ENCODE data around the gene NEAT1. TPM values are rescaled to one million over a fixed set of nuclear protein-coding genes. Genes with fewer than 3 reads are reported as not detected.
A peak's percentile ranks its signal among the peaks of the same experiment; 100 is the strongest.

Gene NEAT1
- total and polyA plus RNA-seq, 2 experiments from 2014 or later: 5.3 to 7.2 TPM

- no peak for TF ChIP-seq NANOG (IDR thresholded peaks at IDR 0.05; ENCODE audit: borderline replicate concordance)
- no peak for TF ChIP-seq REST (IDR thresholded peaks at IDR 0.05; ENCODE audit: unreplicated experiment)
- TF ChIP-seq POLR2AphosphoS5 (IDR thresholded peaks at IDR 0.05; ENCODE audit: low read depth): no peak
Measured at GRCh38 chr11:65489035-65489705, 66.6 kb downstream of the NEAT1 start (continued).

- Histone ChIP-seq H3K4me1 (ENCODE audit: insufficient read depth) (peaks cover 79% of the 10 kb centered on the region), H3F3A (replicated peaks; ENCODE audit: low read depth) (peaks cover 19% of the 10 kb centered on the region), H3K36me3 (ENCODE audit: insufficient read depth) (no peaks in the 10 kb centered on the region), H2AFZ (no peak overlapping the region), H4K20me1 (replicated peaks; ENCODE audit: insufficient read depth) (no peaks in the 10 kb centered on the region), H3K4me3 (no peak overlapping the region), H3K79me2 (replicated peaks; ENCODE audit: insufficient read depth) (no peaks in the 10 kb centered on the region), H3K27me3 (ENCODE audit: insufficient read depth) (no peaks in the 10 kb centered on the region), H3K9me2 (ENCODE audit: insufficient read depth) (no peaks in the 10 kb centered on the region), H3K4me2 (peak overlapping the region; percentile 76), H3K27ac (ENCODE audit: low read depth) (peak overlapping the region; percentile 98)
- Mint-ChIP-seq H3K27me3 (ENCODE audit: insufficient read depth, low read depth, poor library complexity) (peaks cover 35% of the 10 kb centered on the region), H3K4me3 (peak overlapping the region; percentile 34; the same call in 1 of the 3 replicates), H3K27ac (peak overlapping the region; percentile 99), H3K36me3 (ENCODE audit: low read depth) (no peaks in the 10 kb centered on the region), H3K9me3 (no peaks in the 10 kb centered on the region; the same call in 2 of the 3 replicates), H3K4me1 (peaks cover 89% of the 10 kb centered on the region)
- no peak for DNase-seq (ENCODE audit: low spot score)
- no peak for ATAC-seq
- TF ChIP-seq ZNF114 (CRISPR knock-in tag; IDR thresholded peaks at IDR 0.05) (no peak), ZNF331 (CRISPR knock-in tag; IDR thresholded peaks at IDR 0.05; ENCODE audit: low read depth) (no peak), CTCF (conservative IDR thresholded peaks at IDR 0.05; ENCODE audit: low read depth in 2 of 2) (no peak), CREB1 (CRISPR knock-in tag; IDR thresholded peaks at IDR 0.05; ENCODE audit: low read depth) (no peak), NANOG (IDR thresholded peaks at IDR 0.05; ENCODE audit: borderline replicate concordance) (no peak), EZH2 (IDR thresholded peaks at IDR 0.05; ENCODE audit: low read depth, unreplicated experiment) (no peak), ETS1 (IDR thresholded peaks at IDR 0.05) (no peak), EZH2phosphoT487 (IDR thresholded peaks at IDR 0.05; ENCODE audit: unreplicated experiment) (no peak)
- TF ChIP-seq, protein P1, sequence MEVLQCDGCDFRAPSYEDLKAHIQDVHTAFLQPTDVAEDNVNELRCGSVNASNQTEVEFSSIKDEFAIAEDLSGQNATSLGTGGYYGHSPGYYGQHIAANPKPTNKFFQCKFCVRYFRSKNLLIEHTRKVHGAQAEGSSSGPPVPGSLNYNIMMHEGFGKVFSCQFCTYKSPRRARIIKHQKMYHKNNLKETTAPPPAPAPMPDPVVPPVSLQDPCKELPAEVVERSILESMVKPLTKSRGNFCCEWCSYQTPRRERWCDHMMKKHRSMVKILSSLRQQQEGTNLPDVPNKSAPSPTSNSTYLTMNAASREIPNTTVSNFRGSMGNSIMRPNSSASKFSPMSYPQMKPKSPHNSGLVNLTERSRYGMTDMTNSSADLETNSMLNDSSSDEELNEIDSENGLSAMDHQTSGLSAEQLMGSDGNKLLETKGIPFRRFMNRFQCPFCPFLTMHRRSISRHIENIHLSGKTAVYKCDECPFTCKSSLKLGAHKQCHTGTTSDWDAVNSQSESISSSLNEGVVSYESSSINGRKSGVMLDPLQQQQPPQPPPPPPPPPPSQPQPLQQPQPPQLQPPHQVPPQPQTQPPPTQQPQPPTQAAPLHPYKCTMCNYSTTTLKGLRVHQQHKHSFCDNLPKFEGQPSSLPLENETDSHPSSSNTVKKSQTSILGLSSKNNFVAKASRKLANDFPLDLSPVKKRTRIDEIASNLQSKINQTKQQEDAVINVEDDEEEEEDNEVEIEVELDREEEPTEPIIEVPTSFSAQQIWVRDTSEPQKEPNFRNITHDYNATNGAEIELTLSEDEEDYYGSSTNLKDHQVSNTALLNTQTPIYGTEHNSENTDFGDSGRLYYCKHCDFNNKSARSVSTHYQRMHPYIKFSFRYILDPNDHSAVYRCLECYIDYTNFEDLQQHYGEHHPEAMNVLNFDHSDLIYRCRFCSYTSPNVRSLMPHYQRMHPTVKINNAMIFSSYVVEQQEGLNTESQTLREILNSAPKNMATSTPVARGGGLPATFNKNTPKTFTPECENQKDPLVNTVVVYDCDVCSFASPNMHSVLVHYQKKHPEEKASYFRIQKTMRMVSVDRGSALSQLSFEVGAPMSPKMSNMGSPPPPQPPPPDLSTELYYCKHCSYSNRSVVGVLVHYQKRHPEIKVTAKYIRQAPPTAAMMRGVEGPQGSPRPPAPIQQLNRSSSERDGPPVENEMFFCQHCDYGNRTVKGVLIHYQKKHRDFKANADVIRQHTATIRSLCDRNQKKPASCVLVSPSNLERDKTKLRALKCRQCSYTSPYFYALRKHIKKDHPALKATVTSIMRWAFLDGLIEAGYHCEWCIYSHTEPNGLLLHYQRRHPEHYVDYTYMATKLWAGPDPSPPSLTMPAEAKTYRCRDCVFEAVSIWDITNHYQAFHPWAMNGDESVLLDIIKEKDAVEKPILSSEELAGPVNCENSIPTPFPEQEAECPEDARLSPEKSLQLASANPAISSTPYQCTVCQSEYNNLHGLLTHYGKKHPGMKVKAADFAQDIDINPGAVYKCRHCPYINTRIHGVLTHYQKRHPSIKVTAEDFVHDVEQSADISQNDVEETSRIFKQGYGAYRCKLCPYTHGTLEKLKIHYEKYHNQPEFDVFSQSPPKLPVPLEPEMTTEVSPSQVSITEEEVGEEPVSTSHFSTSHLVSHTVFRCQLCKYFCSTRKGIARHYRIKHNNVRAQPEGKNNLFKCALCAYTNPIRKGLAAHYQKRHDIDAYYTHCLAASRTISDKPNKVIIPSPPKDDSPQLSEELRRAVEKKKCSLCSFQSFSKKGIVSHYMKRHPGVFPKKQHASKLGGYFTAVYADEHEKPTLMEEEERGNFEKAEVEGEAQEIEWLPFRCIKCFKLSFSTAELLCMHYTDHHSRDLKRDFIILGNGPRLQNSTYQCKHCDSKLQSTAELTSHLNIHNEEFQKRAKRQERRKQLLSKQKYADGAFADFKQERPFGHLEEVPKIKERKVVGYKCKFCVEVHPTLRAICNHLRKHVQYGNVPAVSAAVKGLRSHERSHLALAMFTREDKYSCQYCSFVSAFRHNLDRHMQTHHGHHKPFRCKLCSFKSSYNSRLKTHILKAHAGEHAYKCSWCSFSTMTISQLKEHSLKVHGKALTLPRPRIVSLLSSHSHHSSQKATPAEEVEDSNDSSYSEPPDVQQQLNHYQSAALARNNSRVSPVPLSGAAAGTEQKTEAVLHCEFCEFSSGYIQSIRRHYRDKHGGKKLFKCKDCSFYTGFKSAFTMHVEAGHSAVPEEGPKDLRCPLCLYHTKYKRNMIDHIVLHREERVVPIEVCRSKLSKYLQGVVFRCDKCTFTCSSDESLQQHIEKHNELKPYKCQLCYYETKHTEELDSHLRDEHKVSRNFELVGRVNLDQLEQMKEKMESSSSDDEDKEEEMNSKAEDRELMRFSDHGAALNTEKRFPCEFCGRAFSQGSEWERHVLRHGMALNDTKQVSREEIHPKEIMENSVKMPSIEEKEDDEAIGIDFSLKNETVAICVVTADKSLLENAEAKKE (CRISPR knock-in tag; IDR thresholded peaks at IDR 0.05): no peak
Measured at GRCh38 chr11:65489706-65490320, 67.2 kb downstream of the NEAT1 start.

Data from GM23338 (cell line).